OCI-LY3 (cell line): ENCODE measurements around the gene ROCK2.
A peak's percentile ranks its signal among the peaks of the same experiment; 100 is the strongest.

Experiments
- H2AFZ ChIP-seq: fragments of 200-600, 300-600 bp; shearing (Covaris generic); 2 replicates; pipeline ENCODE4 v1.6.0; 2014; ENCODE audit warnings: antibody characterized with exemption, low read depth, low read length
- H3K27ac ChIP-seq: fragments of 200-600, 300-600 bp; sonication (generic); 2 replicates; pipeline ENCODE4 v1.5.1; 2014; ENCODE audit warnings: mild to moderate bottlenecking, low read length, moderate library complexity, mixed read lengths
- H3K27me3 ChIP-seq: fragments of 200-600, 300-600 bp; sonication (generic); 2 replicates; pipeline ENCODE4 v1.6.1; 2014; ENCODE audit warnings: low read depth, low read length, mixed read lengths
- H3K36me3 ChIP-seq: fragments of 200-600, 300-600 bp; sonication (generic); replicated peaks from 2 replicates; pipeline ENCODE3; 2014; ENCODE audit warnings: low read depth, low read length, mixed read lengths
- H3K4me1 ChIP-seq: fragments of 300-600, 200-600 bp; sonication (generic); 2 replicates; pipeline ENCODE4 v1.6.1; 2014; ENCODE audit warnings: low read length, mixed read lengths
- H3K4me2 ChIP-seq: fragments of 200-600, 300-600 bp; sonication (generic); 2 replicates; pipeline ENCODE4 v1.6.1; 2014; ENCODE audit warnings: low read length, mixed read lengths
- H3K4me3 ChIP-seq: fragments of 300-600, 200-600 bp; sonication (generic); 2 replicates; pipeline ENCODE4 v1.5.1; 2014; ENCODE audit warnings: antibody characterized with exemption, mild to moderate bottlenecking, low read length, moderate library complexity
- H3K79me2 ChIP-seq: fragments of 300-600, 200-600 bp; shearing (Covaris generic); 2 replicates; pipeline ENCODE4 v1.6.1; 2014; ENCODE audit warnings: mild to moderate bottlenecking, low read length, mixed read lengths
- H3K9ac ChIP-seq: fragments of 300-600, 200-600 bp; shearing (Covaris generic); 2 replicates; pipeline ENCODE4 v1.6.0; 2014; ENCODE audit warnings: mild to moderate bottlenecking, low read length, moderate library complexity
- H3K9me3 ChIP-seq: fragments of 200-600, 300-600 bp; shearing (Covaris generic); 2 replicates; pipeline ENCODE4 v1.6.1; 2014; ENCODE audit warnings: low read length, mixed read lengths; ENCODE audit not compliant: insufficient read depth
- H4K20me1 ChIP-seq: fragments of 200-600, 300-600 bp; sonication (generic); 2 replicates; pipeline ENCODE4 v1.6.1; 2016; ENCODE audit warnings: low read length, mixed read lengths; ENCODE audit not compliant: insufficient read depth
- EZH2phosphoT487 ChIP-seq: fragments of 200-600 bp; shearing (Covaris generic); IDR thresholded peaks from 2 replicates; pipeline ENCODE4 v1.6.1; 2018; ENCODE audit warnings: antibody characterized with exemption, mixed run types, low read depth
- TF ChIP-seq, protein P1 (sequence below): fragments of 200-600, 300-600 bp; sonication (generic); IDR thresholded peaks from 2 replicates; pipeline ENCODE4 v1.5.1; 2014; ENCODE audit warnings: antibody characterized with exemption, low read length, low read depth

Gene ROCK2

DNA sequence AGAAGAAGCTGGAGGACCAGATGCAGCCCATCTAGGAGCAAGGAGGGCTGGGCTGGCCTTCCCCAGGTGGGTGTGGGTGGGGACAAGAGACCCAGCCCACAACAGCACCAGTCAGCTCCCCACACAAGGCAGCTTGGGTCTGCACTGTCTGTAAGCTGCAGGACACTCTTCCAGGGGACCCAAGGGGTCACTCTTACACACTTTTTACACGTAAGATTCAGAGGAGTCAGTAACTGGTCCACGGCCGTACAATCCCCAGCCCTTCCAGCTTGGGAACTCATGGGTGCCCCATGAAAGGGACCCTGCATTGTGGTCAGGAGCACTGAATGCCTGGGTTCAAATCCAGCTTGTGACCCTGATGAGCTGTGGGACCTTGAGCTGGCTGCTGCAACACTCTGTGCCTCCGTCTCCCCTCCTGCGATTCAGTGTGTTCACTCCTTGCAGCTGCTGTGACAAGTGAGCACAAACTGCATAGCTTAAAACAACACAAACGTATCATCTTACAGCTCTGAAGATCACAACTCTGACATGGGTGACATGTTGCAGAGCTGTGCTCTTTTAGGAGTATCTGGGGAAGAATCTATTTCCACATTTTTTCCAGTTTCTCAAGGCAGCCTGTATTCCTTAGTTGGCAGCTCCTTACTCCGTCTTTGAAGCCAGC lies 200.2 kb downstream of the ROCK2 start:
- no peak overlapping the region for H3K4me3 ChIP-seq
- H3K36me3 ChIP-seq: no peaks in the 10 kb centered on the region
- H2AFZ ChIP-seq: no peak overlapping the region
- H3K4me1 ChIP-seq: peaks cover 7% of the 10 kb centered on the region
- no peak overlapping the region for H3K9ac ChIP-seq
- no peaks in the 10 kb centered on the region for H3K9me3 ChIP-seq
- no peaks in the 10 kb centered on the region for H4K20me1 ChIP-seq
- no peak overlapping the region for H3K4me2 ChIP-seq
- no peak overlapping the region for H3K27ac ChIP-seq
- no peaks in the 10 kb centered on the region for H3K79me2 ChIP-seq
- H3K27me3 ChIP-seq: peaks cover 11% of the 10 kb centered on the region
- TF ChIP-seq, protein P1, sequence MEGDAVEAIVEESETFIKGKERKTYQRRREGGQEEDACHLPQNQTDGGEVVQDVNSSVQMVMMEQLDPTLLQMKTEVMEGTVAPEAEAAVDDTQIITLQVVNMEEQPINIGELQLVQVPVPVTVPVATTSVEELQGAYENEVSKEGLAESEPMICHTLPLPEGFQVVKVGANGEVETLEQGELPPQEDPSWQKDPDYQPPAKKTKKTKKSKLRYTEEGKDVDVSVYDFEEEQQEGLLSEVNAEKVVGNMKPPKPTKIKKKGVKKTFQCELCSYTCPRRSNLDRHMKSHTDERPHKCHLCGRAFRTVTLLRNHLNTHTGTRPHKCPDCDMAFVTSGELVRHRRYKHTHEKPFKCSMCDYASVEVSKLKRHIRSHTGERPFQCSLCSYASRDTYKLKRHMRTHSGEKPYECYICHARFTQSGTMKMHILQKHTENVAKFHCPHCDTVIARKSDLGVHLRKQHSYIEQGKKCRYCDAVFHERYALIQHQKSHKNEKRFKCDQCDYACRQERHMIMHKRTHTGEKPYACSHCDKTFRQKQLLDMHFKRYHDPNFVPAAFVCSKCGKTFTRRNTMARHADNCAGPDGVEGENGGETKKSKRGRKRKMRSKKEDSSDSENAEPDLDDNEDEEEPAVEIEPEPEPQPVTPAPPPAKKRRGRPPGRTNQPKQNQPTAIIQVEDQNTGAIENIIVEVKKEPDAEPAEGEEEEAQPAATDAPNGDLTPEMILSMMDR: no peak
- no peak for TF ChIP-seq EZH2phosphoT487

DNA sequence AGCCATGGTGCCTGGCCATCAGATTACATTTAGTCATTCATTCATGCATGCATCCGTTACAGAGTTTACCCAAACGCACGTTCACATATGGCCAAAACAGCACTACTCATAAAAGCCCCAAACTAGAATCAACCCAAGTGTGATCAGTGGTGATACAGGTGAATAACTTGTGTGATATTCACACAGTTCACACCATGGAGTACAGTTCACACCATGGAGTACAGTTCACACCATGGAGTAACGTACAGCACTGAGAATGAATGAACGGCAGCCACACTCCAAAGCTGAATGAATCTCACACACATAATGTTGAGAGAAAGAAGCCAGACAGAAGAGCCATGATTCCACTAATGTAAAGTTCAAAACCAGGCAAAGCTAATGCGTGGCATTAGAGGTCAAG lies 201.4 kb downstream of the ROCK2 start:
- H2AFZ ChIP-seq: no peak overlapping the region
- H4K20me1 ChIP-seq: no peaks in the 10 kb centered on the region
- TF ChIP-seq, protein P1: no peak
- TF ChIP-seq EZH2phosphoT487: no peak
- H3K9me3 ChIP-seq: no peaks in the 10 kb centered on the region
- peaks cover 7% of the 10 kb centered on the region for H3K4me1 ChIP-seq
- H3K79me2 ChIP-seq: no peaks in the 10 kb centered on the region
- no peak overlapping the region for H3K4me3 ChIP-seq
- no peaks in the 10 kb centered on the region for H3K36me3 ChIP-seq
- no peak overlapping the region for H3K27ac ChIP-seq
- H3K9ac ChIP-seq: no peak overlapping the region
- no peak overlapping the region for H3K4me2 ChIP-seq
- peaks cover 11% of the 10 kb centered on the region for H3K27me3 ChIP-seq

DNA sequence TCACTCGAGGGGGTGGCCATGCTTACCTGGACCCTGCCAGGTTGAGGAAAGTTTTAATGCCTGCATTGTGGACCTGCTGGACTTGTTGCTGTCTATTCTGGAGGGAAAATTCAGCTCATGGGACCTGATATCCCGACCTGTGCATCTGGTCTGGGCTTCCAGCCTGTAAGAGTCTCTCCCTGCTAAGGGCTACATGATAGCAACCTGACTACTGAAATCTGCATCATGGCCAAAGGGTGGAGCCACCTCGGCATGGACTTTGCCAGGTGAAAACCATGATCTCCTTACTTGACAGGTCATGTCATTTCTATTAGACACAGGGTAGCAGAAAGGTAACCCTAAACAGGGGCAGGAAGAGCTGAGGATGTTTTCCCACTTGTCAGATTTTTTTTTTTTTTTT lies 202.1 kb downstream of the ROCK2 start:
- Histone ChIP-seq H2AFZ (no peak overlapping the region), H4K20me1 (no peaks in the 10 kb centered on the region), H3K4me3 (no peak overlapping the region), H3K9ac (no peak overlapping the region), H3K9me3 (no peaks in the 10 kb centered on the region), H3K4me1 (peaks cover 7% of the 10 kb centered on the region), H3K27me3 (peaks cover 11% of the 10 kb centered on the region), H3K79me2 (no peaks in the 10 kb centered on the region), H3K27ac (no peak overlapping the region), H3K4me2 (no peak overlapping the region), H3K36me3 (no peaks in the 10 kb centered on the region)
- TF ChIP-seq, protein P1: peak; percentile 18; the same call in 1 of the 2 replicates
- no peak for TF ChIP-seq EZH2phosphoT487

DNA sequence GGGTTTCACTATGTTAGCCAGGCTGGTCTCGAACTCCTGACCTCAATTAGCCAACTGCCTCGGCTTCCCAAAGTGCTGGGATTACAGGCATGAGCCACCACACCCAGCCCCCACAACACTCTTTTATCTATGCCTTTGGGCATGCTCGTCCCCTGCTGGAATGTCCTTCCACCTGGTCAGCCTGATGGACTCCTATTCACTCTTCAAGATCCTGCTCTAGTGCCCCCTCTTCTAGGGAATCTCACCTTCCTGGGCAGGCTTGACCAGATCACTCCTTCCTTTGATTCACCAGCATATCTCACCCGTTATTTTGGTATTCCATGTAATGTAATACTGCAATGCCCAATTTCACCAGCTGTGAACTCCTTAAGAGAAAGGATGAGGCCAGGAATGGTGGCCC lies 203.1 kb downstream of the ROCK2 start:
- Histone ChIP-seq H3K79me2 (no peaks in the 10 kb centered on the region), H3K36me3 (no peaks in the 10 kb centered on the region), H3K27ac (no peak overlapping the region), H3K4me2 (no peak overlapping the region), H3K27me3 (peaks cover 11% of the 10 kb centered on the region), H3K9me3 (no peaks in the 10 kb centered on the region), H3K4me3 (no peak overlapping the region), H4K20me1 (no peaks in the 10 kb centered on the region), H2AFZ (no peak overlapping the region), H3K9ac (no peak overlapping the region), H3K4me1 (peaks cover 7% of the 10 kb centered on the region)
- TF ChIP-seq EZH2phosphoT487: no peak
- TF ChIP-seq, protein P1: no peak
